Loucy (cell line): ENCODE data around the gene TMEM134.

Experiments used
- H2AFZ ChIP-seq: fragments of 200-600 bp; sonication (generic); 2 replicates; pipeline ENCODE4 v1.6.0; 2016; ENCODE audit warnings: antibody characterized with exemption, mild to moderate bottlenecking, low read length, moderate library complexity
- H3F3A ChIP-seq: fragments of 200-600 bp; 2 replicates; pipeline ENCODE4 v1.6.0; 2016; ENCODE audit warnings: antibody characterized with exemption, low read depth, mild to moderate bottlenecking
- H3K27me3 ChIP-seq: fragments of 200-600 bp; sonication (generic); 2 replicates; pipeline ENCODE4 v1.6.1; 2014; ENCODE audit warnings: low read length, mild to moderate bottlenecking; ENCODE audit not compliant: insufficient read depth, poor library complexity, severe bottlenecking
- H3K36me3 ChIP-seq: fragments of 200-600 bp; sonication (generic); 2 replicates; pipeline ENCODE4 v1.6.1; 2016; ENCODE audit warnings: low read length; ENCODE audit not compliant: insufficient read depth
- H3K4me1 ChIP-seq: fragments of 200-600 bp; sonication (generic); 2 replicates; pipeline ENCODE4 v1.5.1; 2014; ENCODE audit warnings: low read length, mild to moderate bottlenecking; ENCODE audit not compliant: insufficient read depth, poor library complexity, severe bottlenecking
- H3K4me2 ChIP-seq: fragments of 200-600 bp; sonication (generic); 2 replicates; pipeline ENCODE4 v1.6.0; 2014; ENCODE audit warnings: antibody characterized with exemption, low read length, low read depth, mild to moderate bottlenecking; ENCODE audit not compliant: poor library complexity, severe bottlenecking
- H3K4me3 ChIP-seq: fragments of 200-600 bp; sonication (generic); 2 replicates; pipeline ENCODE4 v1.5.1; 2014; ENCODE audit warnings: low read length, mild to moderate bottlenecking, mixed read lengths; ENCODE audit not compliant: poor library complexity, severe bottlenecking
- H3K79me2 ChIP-seq: fragments of 200-600 bp; sonication (generic); 2 replicates; pipeline ENCODE4 v1.6.1; 2014; ENCODE audit warnings: low read length; ENCODE audit not compliant: insufficient read depth
- H3K9ac ChIP-seq: fragments of 200-600 bp; sonication (generic); 2 replicates; pipeline ENCODE4 v1.6.0; 2014; ENCODE audit warnings: mild to moderate bottlenecking, low read depth, low read length, moderate library complexity; ENCODE audit not compliant: poor library complexity, severe bottlenecking
- H3K9me2 ChIP-seq: fragments of 200-600 bp; sonication (generic); replicated peaks from 2 replicates; pipeline ENCODE4 v1.6.1; 2016; ENCODE audit warnings: low read depth, low read length, mixed read lengths
- H3K9me3 ChIP-seq: fragments of 200-600 bp; sonication (generic); 2 replicates; pipeline ENCODE4 v1.6.1; 2014; ENCODE audit warnings: mild to moderate bottlenecking, antibody characterized with exemption, low read length, low read depth; ENCODE audit not compliant: insufficient read depth
- H4K20me1 ChIP-seq: fragments of 200-600 bp; sonication (generic); 2 replicates; pipeline ENCODE4 v1.6.0; 2014; ENCODE audit warnings: antibody characterized with exemption, low read length, mild to moderate bottlenecking; ENCODE audit not compliant: insufficient read depth, poor library complexity, severe bottlenecking
- CTCF ChIP-seq: fragments of 200-600 bp; sonication (generic); conservative IDR thresholded peaks from 2 replicates; pipeline ENCODE4 v1.5.1; 2014; ENCODE audit warnings: mild to moderate bottlenecking, antibody characterized with exemption, low read length
- EZH2phosphoT487 ChIP-seq: fragments of 200-600 bp; IDR thresholded peaks from 2 replicates; pipeline ENCODE4 v1.6.1; 2018; ENCODE audit warnings: antibody characterized with exemption, mild to moderate bottlenecking, moderate library complexity, borderline replicate concordance

Gene TMEM134

GRCh38 chr11:67419325-67420049 is 49.6 kb downstream of the TMEM134 start:
- no peak for TF ChIP-seq CTCF
- TF ChIP-seq EZH2phosphoT487, result no peak
- no peaks in the 10 kb centered on the region for H3K9me2 ChIP-seq
- H3K9ac ChIP-seq, result peak overlapping the region; percentile 72
- H2AFZ ChIP-seq, result no peak overlapping the region
- no peaks in the 10 kb centered on the region for H3K27me3 ChIP-seq
- H3K9me3 ChIP-seq, result no peaks in the 10 kb centered on the region
- H3K4me2 ChIP-seq, result peak overlapping the region; percentile 75
- H3K79me2 ChIP-seq, result peaks cover 23% of the 10 kb centered on the region; the same call in 1 of the 2 replicates
- H3K4me3 ChIP-seq, result peak overlapping the region; percentile 74
- no peaks in the 10 kb centered on the region for H3K36me3 ChIP-seq
- no peaks in the 10 kb centered on the region for H3F3A ChIP-seq
- peaks cover 44% of the 10 kb centered on the region for H3K4me1 ChIP-seq
- no peaks in the 10 kb centered on the region for H4K20me1 ChIP-seq

- Histone ChIP-seq H3K4me3 (no peak overlapping the region), H2AFZ (no peak overlapping the region), H3K9me3 (no peaks in the 10 kb centered on the region), H3K9me2 (no peaks in the 10 kb centered on the region), H3K79me2 (peaks cover 23% of the 10 kb centered on the region; the same call in 1 of the 2 replicates), H3F3A (no peaks in the 10 kb centered on the region), H4K20me1 (no peaks in the 10 kb centered on the region), H3K27me3 (no peaks in the 10 kb centered on the region), H3K36me3 (no peaks in the 10 kb centered on the region), H3K4me1 (peaks cover 40% of the 10 kb centered on the region), H3K9ac (peak overlapping the region; percentile 7), H3K4me2 (peak overlapping the region; percentile 75)
- no peak for TF ChIP-seq CTCF
- no peak for TF ChIP-seq EZH2phosphoT487
These were observed 50.4 kb downstream of the TMEM134 start for GRCh38 chr11:67418476-67419281.

GRCh38 chr11:67417425-67417824 is 51.6 kb downstream of the TMEM134 start:
- Histone ChIP-seq H3K79me2 (peaks cover 23% of the 10 kb centered on the region; the same call in 1 of the 2 replicates), H2AFZ (no peak overlapping the region), H3F3A (no peaks in the 10 kb centered on the region), H4K20me1 (no peaks in the 10 kb centered on the region), H3K9me2 (no peaks in the 10 kb centered on the region), H3K36me3 (no peaks in the 10 kb centered on the region), H3K9ac (peak overlapping the region; percentile 56), H3K4me2 (peak overlapping the region; percentile 63), H3K4me3 (peak overlapping the region; percentile 19), H3K4me1 (peaks cover 47% of the 10 kb centered on the region), H3K27me3 (no peaks in the 10 kb centered on the region), H3K9me3 (no peaks in the 10 kb centered on the region)
- no peak for TF ChIP-seq CTCF
- no peak for TF ChIP-seq EZH2phosphoT487
